Measurements from ENCODE around the gene NCKAP5L.
"Not testable (repeated sequence)": the region's sequence is repeated elsewhere in the genome, so short reads cannot be mapped to it uniquely, and the experiment has no call there.

The NCKAP5L gene, protein sequence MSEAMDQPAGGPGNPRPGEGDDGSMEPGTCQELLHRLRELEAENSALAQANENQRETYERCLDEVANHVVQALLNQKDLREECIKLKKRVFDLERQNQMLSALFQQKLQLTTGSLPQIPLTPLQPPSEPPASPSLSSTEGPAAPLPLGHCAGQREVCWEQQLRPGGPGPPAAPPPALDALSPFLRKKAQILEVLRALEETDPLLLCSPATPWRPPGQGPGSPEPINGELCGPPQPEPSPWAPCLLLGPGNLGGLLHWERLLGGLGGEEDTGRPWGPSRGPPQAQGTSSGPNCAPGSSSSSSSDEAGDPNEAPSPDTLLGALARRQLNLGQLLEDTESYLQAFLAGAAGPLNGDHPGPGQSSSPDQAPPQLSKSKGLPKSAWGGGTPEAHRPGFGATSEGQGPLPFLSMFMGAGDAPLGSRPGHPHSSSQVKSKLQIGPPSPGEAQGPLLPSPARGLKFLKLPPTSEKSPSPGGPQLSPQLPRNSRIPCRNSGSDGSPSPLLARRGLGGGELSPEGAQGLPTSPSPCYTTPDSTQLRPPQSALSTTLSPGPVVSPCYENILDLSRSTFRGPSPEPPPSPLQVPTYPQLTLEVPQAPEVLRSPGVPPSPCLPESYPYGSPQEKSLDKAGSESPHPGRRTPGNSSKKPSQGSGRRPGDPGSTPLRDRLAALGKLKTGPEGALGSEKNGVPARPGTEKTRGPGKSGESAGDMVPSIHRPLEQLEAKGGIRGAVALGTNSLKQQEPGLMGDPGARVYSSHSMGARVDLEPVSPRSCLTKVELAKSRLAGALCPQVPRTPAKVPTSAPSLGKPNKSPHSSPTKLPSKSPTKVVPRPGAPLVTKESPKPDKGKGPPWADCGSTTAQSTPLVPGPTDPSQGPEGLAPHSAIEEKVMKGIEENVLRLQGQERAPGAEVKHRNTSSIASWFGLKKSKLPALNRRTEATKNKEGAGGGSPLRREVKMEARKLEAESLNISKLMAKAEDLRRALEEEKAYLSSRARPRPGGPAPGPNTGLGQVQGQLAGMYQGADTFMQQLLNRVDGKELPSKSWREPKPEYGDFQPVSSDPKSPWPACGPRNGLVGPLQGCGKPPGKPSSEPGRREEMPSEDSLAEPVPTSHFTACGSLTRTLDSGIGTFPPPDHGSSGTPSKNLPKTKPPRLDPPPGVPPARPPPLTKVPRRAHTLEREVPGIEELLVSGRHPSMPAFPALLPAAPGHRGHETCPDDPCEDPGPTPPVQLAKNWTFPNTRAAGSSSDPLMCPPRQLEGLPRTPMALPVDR (N-terminal part only)

DNA sequence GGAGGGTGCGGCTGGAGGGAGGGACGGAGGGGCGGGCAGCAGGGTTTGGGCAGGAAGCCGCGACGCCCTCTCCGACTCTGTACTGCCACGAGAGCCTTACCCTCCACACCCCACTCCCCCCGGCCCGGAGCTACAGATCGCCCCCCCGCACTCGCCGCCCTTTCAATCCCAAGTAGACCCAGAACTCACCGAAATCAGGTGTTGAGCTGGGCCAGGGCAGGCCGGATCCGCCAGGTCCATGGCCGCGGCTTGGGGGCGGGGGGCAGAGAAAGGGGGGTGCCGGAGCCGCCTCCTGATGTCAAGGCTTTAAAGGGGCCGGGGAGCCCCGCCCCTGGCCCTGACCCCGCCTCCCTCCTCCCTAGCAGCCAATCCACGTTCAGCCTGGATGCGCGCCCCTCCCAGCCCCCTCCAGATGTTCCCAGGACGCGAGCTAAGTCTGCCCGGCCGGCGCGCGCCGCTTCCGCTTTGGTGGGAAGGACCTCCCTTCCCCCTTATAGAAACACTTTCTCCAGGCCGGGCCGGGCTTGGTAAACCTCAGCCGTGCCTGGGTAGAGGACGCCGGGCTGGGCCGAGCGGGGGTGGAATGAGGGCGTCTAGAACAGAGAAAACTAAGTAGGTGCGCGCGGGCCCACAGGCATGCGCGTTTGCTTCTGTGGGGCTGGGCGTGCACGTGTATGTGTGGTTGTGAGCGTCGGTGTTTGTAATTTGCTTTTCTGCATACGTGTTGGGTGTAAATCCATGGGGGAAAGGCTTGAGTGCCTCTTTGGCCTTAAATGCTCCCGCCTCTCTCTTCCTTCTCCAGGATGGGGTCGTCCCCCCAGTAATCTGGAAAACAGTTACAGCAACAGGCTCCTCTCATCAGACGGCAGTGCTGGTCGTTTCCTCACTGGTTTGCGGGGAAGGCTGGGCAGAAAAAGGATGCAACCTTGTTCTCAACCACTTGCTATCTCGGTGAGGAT lies at the start of gene NCKAP5L:
Gene NCKAP5L, minus strand, starts transcription at position 281 of the 959 bp plus-strand sequence. CDS start 24,369 bp downstream, outside the sequence.
- DNase-seq: peak; percentile 89 to 93

DNA sequence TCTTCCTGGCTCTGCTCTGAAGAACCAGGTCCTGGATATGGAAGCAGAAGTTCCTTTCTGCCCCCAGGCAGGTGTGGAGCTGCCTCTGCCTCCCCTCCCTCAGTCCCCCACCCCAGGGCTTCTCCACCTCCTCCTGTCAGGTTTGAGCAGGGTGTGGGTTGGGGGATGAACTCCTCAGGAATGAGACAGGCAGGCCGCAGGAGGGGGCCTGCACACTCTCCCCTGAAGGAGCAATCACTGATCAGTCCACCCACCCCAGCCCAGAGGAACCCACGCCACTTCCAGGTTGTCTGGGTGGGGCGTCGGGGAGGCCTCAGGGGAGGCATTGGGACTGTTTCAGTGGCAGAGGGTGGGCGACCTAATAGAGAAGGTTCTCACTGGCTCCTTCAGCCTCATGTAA lies 48.9 kb upstream of the NCKAP5L start:
- no peak for DNase-seq

DNA sequence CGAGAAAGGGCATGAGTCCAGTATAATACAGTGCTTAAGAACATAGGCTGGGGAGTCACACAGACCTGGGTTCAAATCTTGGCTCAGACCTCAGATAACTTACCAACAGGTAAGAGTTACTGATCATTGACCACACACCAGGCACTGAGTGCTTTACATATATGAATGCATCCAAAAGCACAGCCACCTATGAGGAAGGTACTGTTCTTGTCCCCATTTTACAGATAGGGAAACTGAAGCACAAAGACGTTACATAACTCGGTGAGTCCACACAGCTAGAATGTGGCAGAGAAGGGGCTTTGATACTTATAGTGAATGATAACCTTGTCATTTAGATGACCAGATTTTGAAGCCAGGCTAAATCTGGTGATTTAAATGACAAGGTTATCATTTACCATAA lies 47.9 kb upstream of the NCKAP5L start:
- DNase-seq: no peak

DNA sequence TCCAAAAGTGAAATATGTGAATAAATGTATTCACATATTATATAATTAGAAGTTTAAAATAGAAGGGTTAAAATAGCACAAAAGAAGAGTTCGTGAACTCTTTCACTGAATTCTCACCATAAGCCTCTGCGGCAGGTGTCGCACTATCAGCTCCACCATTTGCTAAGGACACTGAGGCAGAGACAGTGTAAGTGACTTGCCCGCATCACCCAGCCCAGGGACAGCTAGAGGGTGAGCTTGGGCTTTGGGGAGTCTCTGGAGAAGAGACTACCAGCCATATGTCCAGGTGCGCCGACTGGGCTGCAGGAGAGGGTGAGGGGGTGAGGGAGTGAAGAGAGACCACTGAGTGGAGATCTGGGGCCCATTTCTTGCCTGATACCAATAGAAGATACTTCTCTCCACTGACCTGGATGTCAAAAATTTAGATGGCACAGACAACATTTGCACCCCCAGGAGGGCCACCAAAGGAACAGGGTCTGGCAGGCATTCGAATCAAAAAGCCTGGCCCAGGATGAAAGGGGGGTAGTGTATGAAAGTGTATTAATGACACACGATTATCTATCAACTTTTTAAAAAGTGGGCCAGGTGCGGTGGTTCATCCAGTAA lies 47.0 kb upstream of the NCKAP5L start:
- no peak for DNase-seq

DNA sequence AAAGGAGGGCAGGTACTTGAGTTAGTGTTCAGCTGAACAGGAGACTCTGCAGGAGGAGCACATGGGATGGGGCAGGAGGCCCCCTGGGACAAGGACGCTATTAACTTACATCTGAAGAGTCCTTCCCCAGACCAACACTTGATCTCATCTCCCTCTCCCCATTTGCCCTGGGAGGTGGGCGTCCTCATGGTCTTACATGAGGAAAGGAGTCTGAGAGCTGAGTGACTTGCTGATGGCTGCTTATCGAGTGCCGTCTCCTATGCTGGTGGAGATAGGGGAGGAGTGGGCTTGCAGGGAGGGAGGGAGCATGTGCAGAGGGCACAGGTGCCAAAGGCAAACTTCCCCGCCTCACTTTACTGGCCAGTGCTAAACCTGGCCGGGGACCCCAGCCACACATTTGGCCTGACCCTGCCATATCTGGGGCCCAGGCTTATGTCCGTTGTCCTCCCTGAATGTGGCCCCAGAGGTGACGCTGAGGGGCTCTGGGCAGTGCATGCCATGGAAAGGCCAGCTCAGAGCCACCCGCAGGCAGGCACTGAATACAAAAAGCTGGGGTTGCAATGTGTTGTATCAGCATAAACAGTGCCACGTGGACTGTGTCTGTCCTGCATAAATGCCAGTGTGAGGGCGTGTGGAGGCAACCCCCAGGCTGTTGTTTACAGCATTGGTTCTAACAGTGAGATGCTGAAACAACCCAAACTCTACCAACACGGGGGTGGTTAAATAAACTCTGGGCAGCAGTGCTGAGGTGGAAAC lies 46.1 kb upstream of the NCKAP5L start:
- DNase-seq: no peak

DNA sequence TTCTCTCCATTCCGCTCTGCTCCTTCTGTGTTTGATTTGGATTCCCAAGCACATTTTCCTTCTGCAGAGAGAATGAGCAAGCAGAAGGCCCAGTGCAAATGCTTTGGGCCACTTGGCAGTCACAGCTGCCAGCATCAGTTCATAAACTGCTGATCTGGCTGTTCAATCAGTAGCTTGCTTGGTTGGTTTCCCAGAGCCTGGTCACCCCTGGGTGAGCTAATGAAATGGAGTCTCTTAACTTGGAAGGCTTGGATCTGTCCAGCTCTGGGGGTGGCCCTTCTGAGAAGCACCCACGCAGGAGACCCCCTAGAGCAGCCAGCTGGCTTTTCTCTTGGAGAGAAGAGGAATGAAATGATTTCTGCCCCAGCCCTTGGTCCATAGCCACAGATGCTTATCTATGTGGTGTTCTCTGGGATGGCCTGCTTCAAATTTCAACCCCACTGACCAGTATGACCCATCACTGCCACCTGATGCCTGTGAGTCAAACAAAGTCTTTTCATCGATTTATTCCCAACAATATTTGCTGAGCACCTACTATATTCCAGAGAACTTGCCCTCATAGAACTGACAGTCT lies 45.2 kb upstream of the NCKAP5L start:
- DNase-seq: no peak

DNA sequence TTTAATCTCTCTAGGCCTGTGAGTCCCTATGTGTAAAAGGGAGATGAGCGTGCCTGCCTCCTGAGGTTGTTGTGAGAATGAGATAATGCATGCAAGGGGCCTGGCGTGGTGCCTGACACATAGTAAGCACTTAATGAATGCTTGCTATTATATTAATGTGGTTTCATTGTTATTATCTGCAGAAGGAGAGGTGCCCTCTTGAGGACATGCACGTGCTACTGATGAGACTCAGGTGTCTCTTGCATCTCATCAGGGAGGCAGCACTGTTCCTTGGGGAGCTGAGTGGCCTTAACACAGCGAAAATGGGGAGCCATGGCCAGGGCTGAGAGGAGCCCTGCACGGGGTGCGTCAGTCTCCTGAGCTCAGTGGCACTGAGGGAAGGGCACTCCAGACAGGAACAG lies 44.6 kb upstream of the NCKAP5L start:
- DNase-seq: no peak

DNA sequence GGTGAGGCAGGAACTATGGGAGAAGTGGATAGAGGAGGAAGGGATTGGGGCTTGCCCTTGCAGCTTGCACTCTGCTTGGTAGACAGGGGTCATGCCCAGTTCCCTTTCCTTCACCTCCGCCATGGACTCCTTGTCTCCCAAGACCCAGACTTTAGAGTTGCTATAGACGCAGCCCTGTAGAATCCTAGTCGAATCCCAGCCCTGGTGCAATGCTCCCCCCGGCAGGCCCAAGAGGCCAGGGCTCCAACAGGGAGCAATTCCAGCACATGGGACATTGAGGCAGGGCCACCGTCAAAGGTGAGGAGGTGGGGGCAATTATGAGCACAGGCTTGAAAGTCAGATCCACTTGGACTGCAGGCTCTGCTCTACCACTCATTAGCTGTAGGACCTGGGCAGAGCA lies 44.2 kb upstream of the NCKAP5L start:
- no peak for DNase-seq

DNA sequence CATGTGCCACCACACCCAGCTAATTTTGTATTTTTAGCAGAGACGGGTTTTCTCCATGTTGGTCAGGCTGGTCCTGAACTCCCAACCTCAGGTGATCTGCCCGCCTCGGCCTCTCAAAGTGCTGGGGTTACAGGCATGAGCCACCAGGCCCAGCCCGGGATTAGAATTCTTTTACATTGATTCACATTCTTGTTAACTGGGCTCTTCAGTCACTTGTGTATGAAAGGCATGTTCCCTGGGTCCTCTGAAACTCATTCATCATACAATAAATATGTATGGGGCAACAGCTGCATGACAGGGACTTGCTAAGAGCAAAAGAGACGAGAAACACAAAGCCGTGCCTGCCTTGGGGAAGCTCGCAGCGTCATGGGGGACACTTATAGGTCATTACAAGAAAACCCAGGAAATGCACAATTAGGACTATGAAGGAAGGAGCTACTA lies 43.6 kb upstream of the NCKAP5L start:
- not testable (repeated sequence) for DNase-seq

DNA sequence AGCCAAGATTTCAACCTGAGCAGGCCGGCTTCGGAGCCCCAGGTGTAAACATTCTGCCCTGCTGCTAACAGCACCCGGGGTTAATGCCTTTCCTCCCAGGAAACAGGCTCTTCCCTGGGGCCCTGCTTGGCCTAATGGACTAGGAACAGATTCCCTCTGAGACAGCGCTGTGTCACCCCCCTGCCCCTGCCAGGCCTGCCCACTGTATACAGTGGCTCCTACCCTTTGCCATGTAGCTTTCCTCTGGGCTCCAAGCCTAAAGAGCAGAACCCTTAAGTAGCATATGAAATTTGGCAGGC lies 43.0 kb upstream of the NCKAP5L start:
- DNase-seq: no peak

DNA sequence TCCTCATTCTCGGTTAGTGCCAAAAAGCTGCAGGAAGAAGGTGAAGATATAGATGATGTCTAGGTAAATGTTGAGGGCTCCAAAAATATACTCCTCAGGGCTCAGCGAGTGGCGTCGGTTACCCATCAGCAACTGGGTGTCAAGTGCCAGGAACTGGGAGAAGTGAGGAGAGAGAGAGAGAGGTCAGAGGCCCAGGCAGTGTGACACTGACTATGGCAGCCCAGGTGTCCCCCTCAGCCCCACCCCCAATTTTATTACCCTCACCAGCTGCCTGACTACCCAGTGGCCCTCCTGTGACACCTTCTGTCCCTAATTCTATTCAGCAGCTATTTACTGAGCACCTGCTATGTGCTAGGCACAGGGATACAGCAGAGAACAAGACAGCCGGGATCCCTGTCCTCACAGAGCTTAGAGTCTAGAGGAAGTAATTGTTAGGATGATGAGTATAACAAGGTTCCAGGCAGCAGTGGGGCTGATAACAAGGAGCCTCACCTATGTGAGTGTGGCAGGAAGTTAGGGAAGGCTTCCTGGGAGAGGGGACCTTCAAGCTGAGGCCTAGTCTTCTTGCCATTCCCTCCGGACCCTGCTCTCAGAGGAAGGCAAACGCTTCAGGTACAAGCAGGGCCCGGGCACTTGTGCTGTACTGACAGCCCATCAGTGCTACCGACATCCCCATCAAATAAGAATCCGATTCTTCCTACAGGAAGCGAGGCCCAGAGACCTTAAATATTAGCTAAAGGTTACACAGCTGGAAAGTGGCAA lies 42.5 kb upstream of the NCKAP5L start:
- peak in 1 of 2 experiments; percentile 6 for DNase-seq

DNA sequence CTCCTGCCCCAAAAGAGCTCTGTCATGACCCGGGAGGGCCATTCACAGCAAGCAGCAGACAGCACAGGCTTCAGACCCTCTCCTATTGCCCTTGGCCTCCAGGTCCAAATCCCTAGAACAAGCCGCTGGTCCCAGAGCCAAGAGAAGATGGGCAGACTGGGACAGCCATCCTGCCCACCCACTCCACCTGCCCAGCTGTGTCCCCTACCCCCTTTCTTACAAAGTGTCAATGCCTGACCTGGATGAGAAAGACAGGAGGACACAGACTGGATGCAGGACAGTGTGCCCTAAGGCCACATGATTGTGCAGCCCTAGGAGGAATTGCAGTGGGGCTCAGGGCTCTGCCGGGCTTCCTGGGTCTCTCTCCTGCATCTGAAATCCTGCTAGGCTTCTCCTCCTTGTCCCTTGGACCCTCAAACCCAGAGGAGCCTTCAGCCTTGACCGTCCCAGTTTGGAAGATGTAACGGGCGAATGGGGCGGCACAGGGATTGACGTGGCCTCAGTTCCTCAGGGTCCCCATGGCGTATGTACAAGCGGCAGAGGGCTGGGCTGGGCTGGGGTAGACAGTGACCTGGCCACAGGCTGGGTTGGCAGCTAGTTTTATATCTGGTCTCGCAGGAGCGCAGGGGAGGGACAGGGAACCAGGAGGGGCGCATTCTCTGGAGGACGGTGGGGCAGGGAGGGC lies 41.7 kb upstream of the NCKAP5L start:
- no peak for DNase-seq

DNA sequence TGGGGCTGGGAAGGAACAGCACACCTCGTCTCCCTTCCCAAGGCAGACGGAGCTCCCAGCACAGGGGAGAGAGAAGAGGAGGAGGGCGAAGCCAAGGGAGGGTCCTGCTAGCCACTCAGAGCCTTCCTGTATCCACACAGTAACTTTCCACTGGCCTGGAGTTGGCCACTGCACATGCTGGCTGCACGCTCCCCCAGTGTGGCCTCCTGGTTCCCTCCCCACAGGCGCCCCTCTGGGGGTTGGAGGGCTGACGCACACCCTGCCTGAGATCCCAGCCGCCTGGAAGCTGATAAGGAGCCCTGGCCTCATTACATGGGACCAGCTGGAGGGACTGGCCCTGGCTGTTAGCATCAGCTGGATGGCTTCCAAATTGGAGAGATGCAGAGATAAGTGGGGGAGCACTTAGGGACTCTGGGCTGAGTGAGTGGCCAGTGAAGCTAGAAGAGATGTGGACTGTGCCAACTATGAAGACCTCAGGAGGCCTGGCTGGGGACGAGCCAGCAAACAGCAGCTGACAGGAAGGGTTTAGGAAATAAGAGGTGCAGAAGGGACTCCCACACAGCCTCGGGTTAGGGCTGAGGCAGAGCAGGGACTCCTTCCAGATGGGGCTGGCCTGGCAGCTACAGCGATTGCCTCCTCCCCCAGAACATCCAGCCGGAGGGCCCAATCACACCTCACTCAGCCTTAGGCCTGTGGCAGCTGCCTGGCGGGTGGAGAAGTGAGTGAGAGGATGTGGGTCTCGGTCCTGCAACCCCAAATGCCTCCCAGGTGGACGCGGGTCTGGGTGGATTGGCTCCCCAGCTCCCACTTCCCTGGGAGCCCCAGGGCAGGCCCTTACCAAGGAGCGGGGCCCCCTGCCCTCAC lies 41.0 kb upstream of the NCKAP5L start:
- peak; percentile 80 to 84 for DNase-seq

DNA sequence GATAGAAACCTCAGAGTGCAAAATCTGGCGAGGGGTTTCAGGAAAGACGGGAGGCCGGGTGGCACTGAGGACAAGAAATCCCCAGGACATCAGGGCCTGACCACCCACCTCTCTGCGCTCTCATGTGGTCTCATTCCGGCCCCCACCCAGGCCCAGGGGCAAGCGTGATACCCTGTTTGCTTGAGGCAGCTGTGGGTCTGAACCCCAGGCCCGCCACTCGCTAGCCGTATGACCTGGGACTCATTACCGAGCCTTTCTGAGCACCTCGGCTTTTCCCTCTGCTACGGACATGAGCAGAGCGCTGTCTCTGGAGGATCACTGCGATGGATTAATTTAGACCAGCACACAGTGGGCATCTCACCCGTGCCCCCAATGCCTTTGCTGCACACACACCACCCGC lies 40.2 kb upstream of the NCKAP5L start:
- DNase-seq: no peak

DNA sequence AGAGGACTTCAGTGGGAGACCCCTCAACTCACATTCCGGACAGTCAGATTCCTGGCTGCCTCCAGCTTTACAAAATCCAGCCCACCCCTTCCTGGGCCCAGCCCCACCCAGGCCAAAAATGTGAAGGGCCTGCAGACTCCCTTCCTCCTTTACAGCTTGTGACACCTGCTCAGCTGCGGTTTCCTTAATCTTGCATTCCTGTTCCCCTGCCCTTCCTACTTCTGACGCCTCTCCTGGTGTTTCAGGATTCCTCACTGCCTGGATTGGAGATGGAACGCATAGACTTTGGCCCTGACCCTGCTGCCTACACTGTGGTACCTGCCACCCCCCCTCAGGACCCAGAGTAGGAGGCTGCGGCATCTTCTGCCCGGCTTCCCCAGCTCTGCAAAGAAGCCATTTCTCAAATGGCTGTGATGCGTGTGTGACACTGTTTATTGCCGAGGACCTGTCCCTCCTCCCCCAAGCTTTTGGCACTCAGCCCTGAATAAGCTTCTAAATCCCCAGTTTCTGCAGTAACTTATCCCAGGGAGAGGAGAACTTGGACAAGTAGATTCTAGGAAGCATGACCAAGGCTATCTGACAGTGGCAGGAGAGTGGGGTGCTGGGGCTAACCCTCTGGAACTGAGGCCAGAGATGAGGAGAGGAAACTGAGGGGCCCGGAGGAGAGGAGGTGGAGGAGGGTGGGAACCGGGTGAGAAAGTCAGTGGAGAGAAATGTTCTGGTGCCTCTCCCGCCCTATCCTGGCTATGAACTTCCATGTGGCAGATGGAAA lies 39.5 kb upstream of the NCKAP5L start:
- no peak for DNase-seq

DNA sequence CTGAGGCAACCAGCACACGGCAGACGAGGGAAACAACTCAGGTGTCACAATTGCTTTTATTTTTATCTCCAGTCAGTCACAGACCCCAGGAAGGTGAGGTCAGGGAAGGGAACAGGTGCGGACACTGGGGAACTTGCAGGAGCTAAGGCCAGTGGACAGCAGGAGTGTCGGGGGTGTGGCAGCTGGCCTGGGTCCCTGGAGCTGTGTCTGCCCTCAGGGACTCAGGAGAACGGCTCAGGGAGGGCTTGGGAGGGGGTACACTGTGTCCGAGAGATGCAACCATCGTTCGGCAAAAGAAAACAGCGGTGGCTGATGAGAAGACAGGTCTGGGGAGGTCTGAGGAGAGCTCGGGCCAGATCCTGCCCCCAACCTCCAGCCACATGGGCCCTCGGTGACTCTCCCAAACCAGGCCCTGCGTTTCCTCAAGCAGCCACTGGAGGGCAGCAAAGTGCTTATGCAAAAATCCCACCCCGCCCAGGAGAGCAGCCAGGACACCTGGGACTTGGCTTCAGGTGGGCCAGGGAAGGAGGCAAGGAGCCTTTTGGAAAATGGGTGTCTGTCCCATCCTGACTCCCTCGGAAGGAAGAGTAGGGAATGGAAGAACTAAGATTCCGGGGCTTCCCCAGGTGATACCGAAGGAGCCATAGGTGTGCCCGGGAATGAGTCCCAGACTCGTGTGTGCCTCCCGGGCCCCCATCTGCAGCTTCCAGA lies 38.8 kb upstream of the NCKAP5L start:
- DNase-seq: peak; percentile 44 to 52

DNA sequence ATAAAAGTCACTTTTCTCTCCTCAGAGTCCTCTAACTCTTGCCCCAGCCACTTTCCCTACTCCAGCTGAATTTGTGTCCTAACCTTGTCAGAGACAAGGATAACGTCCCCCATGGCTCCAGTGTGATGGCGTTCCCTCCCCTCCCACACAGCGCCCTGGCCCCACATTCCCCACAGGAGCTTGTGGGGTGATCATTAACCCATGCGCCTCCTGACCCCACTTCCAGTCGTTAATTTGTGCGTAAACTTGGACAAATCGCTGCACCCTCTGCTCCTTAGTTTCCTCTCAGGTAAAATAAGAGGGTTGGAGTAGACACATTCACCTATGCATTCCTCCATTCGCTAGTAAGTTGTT lies 37.5 kb upstream of the NCKAP5L start:
- no peak for DNase-seq
